ENCODE measurements around the gene BABAM2.

BABAM2 gene

DNA sequence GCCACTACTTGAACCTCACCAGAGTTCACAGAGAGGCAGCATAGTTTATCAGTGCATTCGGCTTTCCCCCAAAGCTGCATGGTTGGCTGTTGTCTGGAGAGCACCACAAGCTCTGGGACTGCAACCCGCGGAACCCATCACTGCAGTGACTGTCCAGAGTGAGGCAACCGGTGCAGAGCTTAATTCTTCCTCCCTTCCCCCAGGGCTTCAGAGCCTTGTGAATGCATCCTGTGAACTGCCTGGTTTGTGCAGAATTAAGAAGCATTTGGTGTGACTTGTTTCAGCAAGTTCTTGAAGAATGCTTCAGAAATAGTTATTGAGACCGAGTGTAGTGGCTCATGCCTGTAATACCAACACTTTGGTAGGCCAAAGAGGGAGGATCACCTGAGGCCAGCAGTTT is 402.9 kb downstream of the BABAM2 start:
- no peak for DNase-seq

DNA sequence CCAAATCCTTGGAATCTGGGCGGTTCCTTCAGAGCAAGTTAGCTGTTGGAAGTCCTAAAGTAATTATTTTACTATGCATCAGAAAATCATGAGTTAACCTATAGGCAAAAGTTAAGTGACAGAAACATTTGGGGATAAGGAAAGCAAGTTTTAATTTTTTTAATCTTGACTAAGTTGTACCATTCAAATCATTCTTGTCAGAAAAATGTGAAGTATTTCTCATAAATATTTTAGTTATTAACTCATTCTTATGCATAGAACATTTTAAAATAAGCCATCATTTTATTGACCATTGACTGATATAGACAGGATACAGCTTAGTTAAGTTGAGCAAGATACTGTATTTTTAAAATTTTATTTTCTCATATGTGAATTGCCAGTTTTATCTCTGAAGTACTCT is 403.9 kb downstream of the BABAM2 start:
- no peak for DNase-seq

DNA sequence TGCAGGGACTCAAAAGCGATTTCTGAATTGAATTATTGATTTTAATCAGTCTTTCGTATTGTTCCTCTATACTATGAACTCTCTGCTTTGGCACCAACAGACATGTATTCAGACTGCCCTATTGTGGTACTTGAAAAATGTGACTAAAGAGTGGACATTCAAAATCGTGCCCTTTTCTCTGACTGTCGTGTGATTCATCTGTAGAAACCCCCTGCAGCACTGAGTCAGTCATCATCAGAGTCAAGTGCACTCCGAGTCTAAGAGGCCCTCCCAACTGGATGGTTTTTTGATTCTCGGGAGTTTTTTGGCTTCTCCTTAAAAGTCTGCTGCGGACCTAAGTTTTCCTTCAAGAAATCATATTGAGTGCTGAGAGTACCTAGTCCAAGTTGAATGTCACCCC is 405.7 kb downstream of the BABAM2 start:
- DNase-seq, result no peak

DNA sequence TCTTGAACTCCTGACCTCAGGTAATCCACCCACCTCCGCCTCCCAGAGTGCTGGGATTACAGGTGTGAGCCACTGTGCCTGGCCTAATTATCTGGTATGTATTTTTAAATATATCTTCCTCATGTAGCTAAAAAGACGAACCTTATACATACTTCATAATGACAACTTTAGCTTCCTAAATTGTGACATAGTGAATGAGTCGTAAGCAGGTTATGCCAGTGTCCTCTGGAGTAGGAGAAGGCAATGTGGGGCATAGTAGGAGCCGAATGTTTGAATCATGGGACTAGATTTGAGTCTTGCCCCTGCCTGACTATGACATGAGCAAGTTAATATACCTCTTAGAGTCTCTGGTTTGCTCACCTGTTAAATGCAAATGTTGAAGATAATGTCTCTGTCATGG is 406.4 kb downstream of the BABAM2 start:
- no peak for DNase-seq

- no peak for DNase-seq
These were observed 407.0 kb downstream of the BABAM2 start for GRCh38 chr2:28297531-28297930.

GRCh38 chr2:28298406-28298805 is 407.9 kb downstream of the BABAM2 start:
- DNase-seq, result no peak

GRCh38 chr2:28300485-28301341 is 410.2 kb downstream of the BABAM2 start:
- no peak for DNase-seq

- DNase-seq, result no peak
These were observed 414.7 kb downstream of the BABAM2 start for GRCh38 chr2:28305202-28305601.

DNA sequence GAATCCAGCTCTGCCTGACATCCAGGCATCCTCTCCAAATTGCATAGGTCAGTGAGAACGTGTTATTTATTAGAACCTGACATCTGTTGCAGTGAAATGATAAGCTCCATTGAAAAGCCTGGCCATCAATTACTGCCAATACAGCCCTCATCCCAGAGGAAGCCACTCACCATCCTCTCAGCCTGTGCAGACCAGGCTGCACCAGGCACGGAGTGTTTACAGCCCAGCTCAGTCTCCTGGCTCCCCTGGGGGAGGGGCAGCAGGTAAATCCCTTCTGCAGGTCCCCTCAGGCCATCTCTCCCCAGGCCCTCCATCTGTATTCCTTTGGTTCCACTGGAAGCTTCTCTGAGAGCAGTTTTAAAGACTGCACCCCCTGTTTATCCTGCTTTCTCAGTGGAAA is 419.6 kb downstream of the BABAM2 start:
- DNase-seq, result no peak

GRCh38 chr2:28311660-28312249 is 421.2 kb downstream of the BABAM2 start:
- DNase-seq, result no peak

GRCh38 chr2:28312307-28313219 is 422.0 kb downstream of the BABAM2 start:
- no peak for DNase-seq

DNA sequence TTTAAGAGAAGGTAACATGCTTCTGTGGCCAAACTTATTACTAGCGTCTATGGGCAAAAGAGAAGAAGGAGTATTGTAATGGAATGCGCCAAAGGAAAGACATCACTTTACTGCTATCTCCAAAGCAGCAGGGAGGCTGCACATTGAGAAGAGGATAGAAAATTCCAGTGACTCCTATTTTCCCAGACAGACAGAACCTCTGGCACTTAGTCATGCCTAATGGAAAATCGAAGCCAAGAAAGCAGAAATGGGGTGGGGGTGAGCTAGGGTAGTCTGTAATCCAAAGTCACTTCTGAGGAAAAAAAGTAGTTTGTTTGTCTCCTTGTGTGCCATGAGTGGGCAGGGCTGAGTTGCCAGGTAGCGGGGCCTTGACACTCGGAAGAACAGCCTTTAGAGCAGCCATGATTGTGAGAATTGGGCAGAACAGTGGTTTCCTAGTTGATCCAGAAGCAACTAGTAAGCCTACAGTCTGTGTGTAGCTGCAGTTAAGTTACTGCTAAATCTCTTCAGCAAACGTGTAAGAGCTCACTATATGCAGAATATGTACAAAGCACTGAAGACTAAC is 422.8 kb downstream of the BABAM2 start:
- no peak for DNase-seq

- DNase-seq, result no peak
These were observed 424.4 kb downstream of the BABAM2 start for GRCh38 chr2:28314968-28315367.

GRCh38 chr2:28316546-28317335 is 426.2 kb downstream of the BABAM2 start:
- no peak for DNase-seq

GRCh38 chr2:28317390-28317789 is 426.9 kb downstream of the BABAM2 start:
- DNase-seq, result no peak

GRCh38 chr2:28318023-28318422 is 427.5 kb downstream of the BABAM2 start:
- no peak for DNase-seq

DNA sequence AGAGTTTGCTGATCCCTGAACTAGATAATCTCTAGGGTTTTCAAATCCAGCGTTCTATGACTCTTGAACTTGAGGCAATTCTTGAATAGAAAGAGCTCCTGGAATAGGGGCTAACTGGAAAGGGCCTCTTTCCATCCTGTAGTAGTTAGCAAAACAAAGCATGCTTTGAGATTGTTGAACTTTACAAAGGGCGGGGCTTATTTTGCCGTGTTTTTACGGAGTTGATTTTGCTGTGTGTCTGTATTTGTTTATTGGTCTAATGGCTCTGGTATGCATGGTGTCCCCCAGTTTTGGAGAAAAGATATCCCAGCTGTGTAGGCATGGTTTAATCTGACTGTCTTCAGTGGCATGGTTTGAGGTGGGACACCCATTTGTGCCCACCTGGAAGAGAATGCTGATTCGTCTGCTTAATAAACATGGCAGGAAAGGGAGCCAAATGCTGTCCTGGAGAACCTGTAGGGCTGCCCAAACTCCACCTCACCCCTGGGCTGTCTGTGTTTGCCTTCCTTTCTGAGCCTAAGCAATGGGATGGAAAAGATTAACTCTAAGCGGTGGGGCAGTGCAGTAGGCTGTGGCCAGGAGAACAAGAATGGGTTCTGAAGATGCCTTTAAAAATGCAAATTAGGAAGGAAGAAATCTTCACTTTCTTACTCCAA is 428.1 kb downstream of the BABAM2 start:
- DNase-seq, result no peak

- no peak for DNase-seq
These were observed 428.8 kb downstream of the BABAM2 start for GRCh38 chr2:28319118-28320008.

DNA sequence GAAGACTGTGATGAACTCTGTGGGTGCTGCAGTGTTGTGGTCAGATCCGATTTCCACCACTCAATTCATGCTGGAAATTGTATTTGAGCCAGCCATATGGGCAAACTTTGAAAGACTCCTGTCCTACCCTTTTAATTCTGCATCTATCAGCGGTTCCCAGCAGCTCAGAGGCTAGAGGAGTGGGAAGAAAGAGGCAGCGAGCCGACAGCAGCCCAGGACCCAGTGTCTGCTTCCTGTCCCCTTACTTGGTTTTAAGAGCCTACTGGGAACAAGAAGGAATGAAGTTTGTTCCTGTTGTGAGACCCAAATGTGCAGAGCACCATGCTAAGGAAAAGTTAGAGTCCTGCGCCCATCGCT is 429.5 kb downstream of the BABAM2 start:
- no peak for DNase-seq

DNA sequence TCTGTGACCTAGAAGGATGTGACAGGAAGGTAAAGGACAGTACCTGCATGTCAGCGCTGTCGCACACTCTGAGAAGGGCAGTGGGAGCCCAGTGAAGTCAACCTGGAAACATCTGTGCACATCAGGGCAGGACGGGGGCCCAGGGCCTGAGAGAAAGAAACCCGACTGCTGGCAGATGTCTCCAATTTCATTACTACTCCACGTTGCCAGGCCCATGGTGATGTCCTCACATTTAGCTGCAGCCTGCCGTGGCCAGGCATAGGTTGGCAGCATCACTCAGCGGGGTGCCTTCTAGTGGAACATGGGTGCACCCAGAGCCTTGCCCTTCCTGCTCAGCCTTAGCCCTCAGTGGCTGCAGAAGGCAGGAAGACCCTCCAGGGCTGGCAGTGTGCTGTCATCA is 429.8 kb downstream of the BABAM2 start:
- no peak for DNase-seq

DNA sequence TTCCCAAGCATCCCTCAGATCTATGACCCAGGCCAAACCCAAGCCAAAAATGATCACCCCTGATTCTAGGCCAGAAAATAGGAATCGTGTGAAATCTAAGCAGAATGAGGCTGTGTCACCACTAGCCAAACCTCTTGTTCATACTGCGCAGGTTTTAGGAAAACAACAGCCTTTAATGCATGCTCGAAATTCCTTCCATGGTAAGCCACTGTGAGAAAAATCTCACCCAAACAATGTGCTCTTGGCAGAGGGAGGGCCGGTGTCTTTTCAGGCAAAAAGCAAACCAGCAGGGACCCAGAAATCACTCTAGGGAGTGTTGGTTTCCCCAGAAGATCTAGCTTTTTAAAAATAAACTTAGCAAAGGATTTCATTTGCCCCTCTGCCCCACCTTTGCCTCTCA is 430.9 kb downstream of the BABAM2 start:
- no peak for DNase-seq

Data from CD4-positive, alpha-beta T cell treated with Interleukin-4 for 1 hour (primary cell).